B cell (primary cell): ENCODE measurements around the gene TLK1. TPM values are rescaled to one million over a fixed set of nuclear protein-coding genes. Genes with fewer than 3 reads are reported as not detected.

Experiments
- ATAC-seq: fragments of 200-7000 bp; cut with Tn5 transposase; one replicate; pipeline ENCODE4 v1.10.0; 2021; ENCODE audit warnings: low read depth, mild to moderate bottlenecking, moderate number of reproducible peaks, moderate library complexity
- CTCF ChIA-PET: fragments of 350-600 bp; sonication (Branson Sonifier 250); formaldehyde crosslinking; loops from one replicate; lab custom pipeline; 2021; ENCODE audit warnings: antibody characterized with exemption, inconsistent platforms; lab: Charles Lee
- POLR2A ChIA-PET: fragments of 350-600 bp; sonication (Branson Sonifier 250); formaldehyde crosslinking; loops from one replicate; lab custom pipeline; 2021; ENCODE audit warnings: antibody characterized with exemption; lab: Charles Lee
- DNase-seq: peaks from one replicate; pipeline ENCODE4 v3.0.0; 2013
- H2AFZ ChIP-seq: 2 replicates; pipeline ENCODE4 v1.6.1; 2012; ENCODE audit warnings: mild to moderate bottlenecking, low read depth, low read length; ENCODE audit not compliant: insufficient read depth, poor library complexity, severe bottlenecking
- H3K27ac ChIP-seq, 2 donors: 1 replicate in 1 of 2; 2 replicates in 1 of 2; pipeline ENCODE4 v1.5.1; 2012 to 2013; ENCODE audit warnings: low read length in 2 of 2, mild to moderate bottlenecking in 2 of 2, moderate library complexity in 1 of 2
- H3K27me3 ChIP-seq, 4 experiments: fragments of 200-600 bp in 1 of 4; sonication (generic) in 1 of 4; replicated peaks in 1 of 4; 1 replicate in 2 of 4; 2 replicates in 2 of 4; pipeline versions ENCODE4 v1.6.1 to v1.7.0; 2013 to 2016; ENCODE audit warnings: low read length in 3 of 4, mild to moderate bottlenecking in 2 of 4, mixed read lengths in 1 of 4, moderate library complexity in 1 of 4; ENCODE audit not compliant: insufficient read depth in 4 of 4, control insufficient read depth in 3 of 4; ENCODE audit errors: control extremely low read depth in 1 of 4
- H3K36me3 ChIP-seq, 2 experiments: replicated peaks in 1 of 2; 1 replicate in 1 of 2; 2 replicates in 1 of 2; pipeline versions ENCODE4 v1.6.1 to v1.7.1; 2013; ENCODE audit warnings: low read length in 1 of 2; ENCODE audit not compliant: insufficient read depth in 2 of 2, control insufficient read depth in 1 of 2; ENCODE audit errors: control extremely low read depth in 1 of 2, extremely low read depth in 1 of 2
- H3K4me1 ChIP-seq, 2 donors: fragments of 200-600 bp in 1 of 2; sonication (generic) in 1 of 2; 1 replicate in 1 of 2; 2 replicates in 1 of 2; pipeline versions ENCODE4 v1.5.1 to v1.6.1; 2013 to 2017; ENCODE audit warnings: low read length in 2 of 2; ENCODE audit not compliant: control insufficient read depth in 2 of 2, insufficient read depth in 2 of 2
- H3K4me2 ChIP-seq: replicated peaks from 2 replicates; pipeline ENCODE3; 2012; ENCODE audit warnings: mild to moderate bottlenecking, low read depth, low read length; ENCODE audit not compliant: poor library complexity, severe bottlenecking
- H3K4me3 ChIP-seq, 5 experiments: fragments of 200-600 bp in 1 of 5; sonication (generic) in 1 of 5; 1 replicate in 3 of 5; 2 replicates in 2 of 5; pipeline versions ENCODE4 v1.5.1 to v1.7.0; 2011 to 2016; ENCODE audit warnings: low read length in 4 of 5, mild to moderate bottlenecking in 4 of 5, low read depth in 2 of 5, control low read depth in 1 of 5, moderate library complexity in 1 of 5; ENCODE audit not compliant: insufficient read depth in 1 of 5; ENCODE audit errors: control extremely low read depth in 1 of 5, extremely low read depth in 1 of 5
- H3K79me2 ChIP-seq: fragments of 200-600 bp; sonication (generic); one replicate; pipeline ENCODE4 v1.6.0; 2016; ENCODE audit warnings: low read length; ENCODE audit not compliant: control insufficient read depth, insufficient read depth
- H3K9ac ChIP-seq: fragments of 200-600 bp; sonication (generic); 2 replicates; pipeline ENCODE4 v1.6.1; 2017; ENCODE audit warnings: mild to moderate bottlenecking, low read length, moderate library complexity
- H3K9me3 ChIP-seq, 3 donors: one replicate each; pipeline versions ENCODE4 v1.6.1 to v1.7.1; 2013; ENCODE audit warnings: low read length in 2 of 3; ENCODE audit not compliant: control insufficient read depth in 2 of 3, insufficient read depth in 1 of 3; ENCODE audit errors: control extremely low read depth in 1 of 3
- H4K20me1 ChIP-seq: 2 replicates; pipeline ENCODE4 v1.6.0; 2012; ENCODE audit warnings: mild to moderate bottlenecking, low read length; ENCODE audit not compliant: insufficient read depth, control insufficient read depth, poor library complexity, severe bottlenecking
- H3K27ac Mint-ChIP-seq: one replicate; pipeline ENCODE4 v1.8.0; 2021; ENCODE audit warnings: mixed read lengths
- H3K27me3 Mint-ChIP-seq: one replicate; pipeline ENCODE4 v1.8.0; 2021; ENCODE audit warnings: mixed read lengths
- H3K4me1 Mint-ChIP-seq: one replicate; pipeline ENCODE4 v1.8.0; 2021; ENCODE audit warnings: mixed read lengths
- H3K4me3 Mint-ChIP-seq: one replicate; pipeline ENCODE4 v1.8.0; 2021; ENCODE audit warnings: mixed read lengths
- H3K9me3 Mint-ChIP-seq: one replicate; pipeline ENCODE4 v1.8.0; 2022; ENCODE audit warnings: mixed read lengths; ENCODE audit not compliant: insufficient read depth
- EZH2 ChIP-seq: IDR thresholded peaks from 2 replicates; pipeline ENCODE4 v1.6.1; 2012; ENCODE audit warnings: borderline replicate concordance, low read depth, mild to moderate bottlenecking, moderate library complexity, low read length; ENCODE audit not compliant: insufficient read depth, poor library complexity, severe bottlenecking
- WGBS: methylation state at CpG from one replicate; pipeline ENCODE4 v1.1.5; 2013; ENCODE audit warnings: missing lambda C conversion rate; ENCODE audit not compliant: insufficient coverage; 5-methylcytosine and 5-hydroxymethylcytosine counted together
- intact Hi-C: fragments of 100-400 bp; cut with micrococcal nuclease; formaldehyde crosslinking; loops from one replicate; pipeline ENCODE4 v1.10.0; 2022
- polyA plus RNA-seq: library from polyadenylated mRNA; depleted of rRNA; stranded (reverse); fragments of >200 nt; gene quantifications from 2 replicates; pipeline ENCODE4 v1.2.3, GENCODE V29; 2012
- total RNA-seq, 2 donors: library from RNA; stranded (reverse); fragments of 120-200 nt in 1 of 2; gene quantifications; 1 replicate in 1 of 2; 2 replicates in 1 of 2; pipeline versions ENCODE4 v1.2.3 to v1.2.4, GENCODE V29; 2013 to 2022
- TF ChIP-seq, protein P1 (sequence below): fragments of 200-600 bp; IDR thresholded peaks from one replicate; pipeline ENCODE4 v1.8.0; 2022; ENCODE audit warnings: antibody characterized with exemption, mild to moderate bottlenecking

Gene TLK1
- total and polyA plus RNA-seq, 2 donors (not counting 1 experiment from before 2014, with no cell fraction given): 13.8 to 186 TPM

DNA sequence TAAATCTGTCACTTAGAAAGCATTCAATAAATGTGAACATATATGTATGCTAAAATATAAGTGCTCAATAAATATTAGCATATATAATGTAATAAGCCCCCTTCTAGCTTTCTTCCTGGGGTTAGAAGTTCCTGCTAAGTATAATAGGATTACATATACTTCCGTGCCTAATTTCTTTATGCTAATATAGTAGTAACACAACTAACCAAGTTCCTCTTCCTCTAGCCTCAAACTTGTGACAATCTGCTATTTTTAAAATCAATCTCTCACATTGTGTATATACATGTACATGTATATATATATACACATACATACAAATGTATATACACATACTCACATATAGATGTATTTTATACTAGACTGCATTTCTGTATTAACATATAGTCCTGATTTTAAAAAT lies 32.2 kb downstream of the TLK1 start:
- Histone ChIP-seq H2AFZ (no peak overlapping the region), H4K20me1 (peaks cover 81% of the 10 kb centered on the region), H3K36me3 (no peaks in the 10 kb centered on the region), H3K4me3 (no peak overlapping the region), H3K27me3 (no peaks in the 10 kb centered on the region), H3K9me3 (no peaks in the 10 kb centered on the region), H3K9ac (peak overlapping the region; percentile 32), H3K4me2 (peak overlapping the region; percentile 39), H3K79me2 (peaks cover 100% of the 10 kb centered on the region), H3K4me1 (peaks cover 13 to 31% of the 10 kb centered on the region in 2 donors), H3K27ac (peak overlapping the region; percentile 23 to 68)
- Mint-ChIP-seq H3K27ac (no peak overlapping the region), H3K4me1 (peaks cover 66% of the 10 kb centered on the region), H3K27me3 (no peaks in the 10 kb centered on the region), H3K9me3 (no peaks in the 10 kb centered on the region), H3K4me3 (no peak overlapping the region)
- DNase-seq (no peak), ATAC-seq (no peak)
- CTCF ChIA-PET: no interaction called here
- POLR2A ChIA-PET: no interaction called here
- no peak for TF ChIP-seq EZH2
- TF ChIP-seq, protein P1, sequence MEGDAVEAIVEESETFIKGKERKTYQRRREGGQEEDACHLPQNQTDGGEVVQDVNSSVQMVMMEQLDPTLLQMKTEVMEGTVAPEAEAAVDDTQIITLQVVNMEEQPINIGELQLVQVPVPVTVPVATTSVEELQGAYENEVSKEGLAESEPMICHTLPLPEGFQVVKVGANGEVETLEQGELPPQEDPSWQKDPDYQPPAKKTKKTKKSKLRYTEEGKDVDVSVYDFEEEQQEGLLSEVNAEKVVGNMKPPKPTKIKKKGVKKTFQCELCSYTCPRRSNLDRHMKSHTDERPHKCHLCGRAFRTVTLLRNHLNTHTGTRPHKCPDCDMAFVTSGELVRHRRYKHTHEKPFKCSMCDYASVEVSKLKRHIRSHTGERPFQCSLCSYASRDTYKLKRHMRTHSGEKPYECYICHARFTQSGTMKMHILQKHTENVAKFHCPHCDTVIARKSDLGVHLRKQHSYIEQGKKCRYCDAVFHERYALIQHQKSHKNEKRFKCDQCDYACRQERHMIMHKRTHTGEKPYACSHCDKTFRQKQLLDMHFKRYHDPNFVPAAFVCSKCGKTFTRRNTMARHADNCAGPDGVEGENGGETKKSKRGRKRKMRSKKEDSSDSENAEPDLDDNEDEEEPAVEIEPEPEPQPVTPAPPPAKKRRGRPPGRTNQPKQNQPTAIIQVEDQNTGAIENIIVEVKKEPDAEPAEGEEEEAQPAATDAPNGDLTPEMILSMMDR: no peak
- WGBS: no CpG with 5 or more reads among the region's 1 CpG
- intact Hi-C loops: no loop called here

DNA sequence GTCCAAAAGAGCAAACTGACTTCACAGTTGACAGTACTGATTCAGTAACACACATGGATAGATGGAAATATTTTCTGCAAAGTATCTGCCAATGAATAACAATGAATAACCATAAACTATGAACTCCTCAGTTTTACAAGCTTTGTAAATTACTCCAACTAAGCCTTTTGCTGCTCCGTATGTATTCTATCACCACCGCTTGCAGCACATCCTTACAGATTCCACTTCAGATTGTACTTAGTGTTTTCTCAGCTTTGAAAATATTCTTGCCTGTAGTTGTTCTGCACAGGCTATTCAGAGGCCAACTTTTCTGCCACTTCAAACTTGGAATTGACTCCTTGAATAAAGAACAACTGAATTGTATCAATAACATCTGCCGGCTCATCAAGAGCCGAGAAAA lies 36.2 kb downstream of the TLK1 start:
- DNase-seq (no peak), ATAC-seq (no peak)
- ChIA-PET CTCF (interaction anchor here (1.2 kb wide), 1 partner anchor 38 kb away, joined by 4 read pairs; no protein-coding TSS in a partner anchor), POLR2A (no interaction called here)
- peaks cover 100% of the 10 kb centered on the region for H3K79me2 ChIP-seq
- H3K36me3 ChIP-seq: no peaks in the 10 kb centered on the region
- H3K9me3 ChIP-seq: no peaks in the 10 kb centered on the region
- H4K20me1 ChIP-seq: peaks cover 83% of the 10 kb centered on the region
- intact Hi-C loops: loop anchor here (5.0 kb wide), 1 partner anchor 37 kb away; no protein-coding TSS in a partner anchor
- no peak overlapping the region for H3K4me2 ChIP-seq
- TF ChIP-seq, protein P1: no peak
- TF ChIP-seq EZH2: no peak
- H3K9ac ChIP-seq: no peak overlapping the region
- no peak overlapping the region for H3K27ac Mint-ChIP-seq
- H2AFZ ChIP-seq: no peak overlapping the region
- H3K27me3 Mint-ChIP-seq: no peaks in the 10 kb centered on the region
- H3K4me3 ChIP-seq: no peak overlapping the region
- peaks cover 59% of the 10 kb centered on the region for H3K4me1 Mint-ChIP-seq
- no peaks in the 10 kb centered on the region for H3K9me3 Mint-ChIP-seq
- no peak overlapping the region for H3K4me3 Mint-ChIP-seq
- peaks cover 12 to 28% of the 10 kb centered on the region in 2 donors for H3K4me1 ChIP-seq
- H3K27me3 ChIP-seq: no peaks in the 10 kb centered on the region
- H3K27ac ChIP-seq: no peak overlapping the region
- no CpG with 5 or more reads among the region's 4 CpGs for WGBS
